ENCODE data around the gene RPS10.
A peak's percentile ranks its signal among the peaks of the same experiment; 100 is the strongest.

The RPS10 gene

GRCh38 chr6:34393191-34393965 is 32.5 kb downstream of the RPS10 start:
- Histone ChIP-seq H3K27me3 (no peaks in the 10 kb centered on the region), H3K36me3 (peaks cover 4% of the 10 kb centered on the region; the same call in 1 of the 2 replicates), H3K4me3 (ENCODE audit: low read depth, low read length) (peak overlapping the region; percentile 89), H3K9me3 (no peaks in the 10 kb centered on the region), H3K4me1 (0 out of 2 replicates have a peak, but pooled peaks cover 3% of the 10 kb centered on the region)
- DNase-seq, result no peak
- TF ChIP-seq CTCF (IDR thresholded peaks at IDR 0.05; ENCODE audit: low read depth, low read length), result no peak

- peak; percentile 74 for TF ChIP-seq CTCF (IDR thresholded peaks at IDR 0.05; ENCODE audit: low read depth, low read length)
- 0 out of 2 replicates have a peak, but pooled peaks cover 3% of the 10 kb centered on the region for H3K4me1 ChIP-seq
- H3K9me3 ChIP-seq, result no peaks in the 10 kb centered on the region
- H3K27me3 ChIP-seq, result no peaks in the 10 kb centered on the region
- peak within 1 kb of the TSS; percentile 94 for H3K4me3 ChIP-seq (ENCODE audit: low read depth, low read length)
- DNase-seq, result peak; percentile 91
- peaks cover 4% of the 10 kb centered on the region; the same call in 1 of the 2 replicates for H3K36me3 ChIP-seq
Measured at GRCh38 chr6:34392497-34393190, 33.2 kb downstream of the RPS10 start, which contains the start of gene NUDT3. Gene NUDT3, minus strand, starts transcription at chr6:34392669. Its CDS starts 307 bp downstream, at chr6:34392362.

- H3K9me3 ChIP-seq, result no peaks in the 10 kb centered on the region
- no peaks in the 10 kb centered on the region for H3K27me3 ChIP-seq
- H3K36me3 ChIP-seq, result peaks cover 4% of the 10 kb centered on the region; the same call in 1 of the 2 replicates
- H3K4me1 ChIP-seq, result 0 out of 2 replicates have a peak, but pooled peaks cover 3% of the 10 kb centered on the region
- H3K4me3 ChIP-seq (ENCODE audit: low read depth, low read length), result peak overlapping the region; percentile 94
- no peak for TF ChIP-seq CTCF (IDR thresholded peaks at IDR 0.05; ENCODE audit: low read depth, low read length)
- peak; percentile 62 for DNase-seq
Measured at GRCh38 chr6:34391786-34392496, 33.9 kb downstream of the RPS10 start.

- Histone ChIP-seq H3K4me3 (ENCODE audit: low read depth, low read length) (peak overlapping the region; percentile 94), H3K36me3 (peaks cover 4% of the 10 kb centered on the region; the same call in 1 of the 2 replicates), H3K4me1 (0 out of 2 replicates have a peak, but pooled peaks cover 3% of the 10 kb centered on the region), H3K27me3 (no peaks in the 10 kb centered on the region), H3K9me3 (no peaks in the 10 kb centered on the region)
- no peak for DNase-seq
- TF ChIP-seq CTCF (IDR thresholded peaks at IDR 0.05; ENCODE audit: low read depth, low read length), result no peak
Measured at GRCh38 chr6:34391473-34391785, 34.4 kb downstream of the RPS10 start.

- Histone ChIP-seq H3K27me3 (no peaks in the 10 kb centered on the region), H3K4me3 (ENCODE audit: low read depth, low read length) (peak overlapping the region; percentile 94), H3K9me3 (no peaks in the 10 kb centered on the region), H3K36me3 (peaks cover 4% of the 10 kb centered on the region; the same call in 1 of the 2 replicates), H3K4me1 (0 out of 2 replicates have a peak, but pooled peaks cover 3% of the 10 kb centered on the region)
- DNase-seq, result peak; percentile 16
- no peak for TF ChIP-seq CTCF (IDR thresholded peaks at IDR 0.05; ENCODE audit: low read depth, low read length)
Measured at GRCh38 chr6:34390531-34391472, 35.1 kb downstream of the RPS10 start.
